Fibroblast of skin of back (primary cell): Measurements from ENCODE around the gene CLSTN2.

ENCODE experiments used
- DNase-seq: peaks from one replicate; pipeline ENCODE4 v3.0.0-alpha.2; 2013

The CLSTN2 gene

GRCh38 chr3:140292684-140293083 is 357.7 kb downstream of the CLSTN2 start:
- peak; percentile 49 for DNase-seq

GRCh38 chr3:140294058-140294457 is 359.1 kb downstream of the CLSTN2 start:
- DNase-seq = no peak

- peak; percentile 27 for DNase-seq
Measured at GRCh38 chr3:140296796-140297352, 361.9 kb downstream of the CLSTN2 start.

DNA sequence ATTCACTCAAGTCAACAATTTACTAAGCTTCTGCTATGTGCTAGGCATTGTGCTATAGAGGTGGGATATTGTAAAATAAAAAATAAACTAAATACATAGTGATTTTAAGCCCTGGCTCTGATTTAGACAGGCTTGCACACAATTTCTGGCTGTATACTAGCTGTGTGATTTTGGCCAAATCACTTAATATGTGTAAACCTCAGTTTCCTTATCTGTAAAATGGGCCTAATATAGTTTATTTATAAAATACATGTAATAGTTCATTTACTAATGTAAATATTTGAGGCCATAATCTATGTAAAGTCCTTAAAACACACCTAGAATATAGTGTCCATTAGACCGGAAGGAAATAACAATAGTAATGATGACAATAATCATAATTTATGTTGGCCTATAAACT is 363.1 kb downstream of the CLSTN2 start:
- no peak for DNase-seq

- no peak for DNase-seq
Measured at GRCh38 chr3:140298569-140299070, 363.6 kb downstream of the CLSTN2 start.

DNA sequence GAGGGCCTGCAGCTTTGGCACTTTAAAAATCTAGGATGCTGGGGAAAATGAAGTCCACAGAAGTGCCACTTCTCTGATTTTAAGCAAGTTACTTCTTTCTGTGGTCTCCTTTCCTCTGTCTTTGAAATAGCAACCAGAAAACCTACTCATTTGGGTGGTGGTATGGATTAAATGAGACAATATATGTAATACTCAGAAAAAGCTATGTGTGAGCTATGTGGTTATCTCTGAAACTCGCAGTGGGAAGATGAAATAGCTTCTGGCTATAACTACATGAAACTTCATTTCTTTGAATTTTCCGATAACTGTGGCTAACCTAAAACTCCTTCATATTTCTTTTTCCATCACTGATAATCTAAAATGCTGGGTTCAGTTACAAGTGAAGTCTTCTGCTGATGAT is 368.9 kb downstream of the CLSTN2 start:
- DNase-seq = no peak

DNA sequence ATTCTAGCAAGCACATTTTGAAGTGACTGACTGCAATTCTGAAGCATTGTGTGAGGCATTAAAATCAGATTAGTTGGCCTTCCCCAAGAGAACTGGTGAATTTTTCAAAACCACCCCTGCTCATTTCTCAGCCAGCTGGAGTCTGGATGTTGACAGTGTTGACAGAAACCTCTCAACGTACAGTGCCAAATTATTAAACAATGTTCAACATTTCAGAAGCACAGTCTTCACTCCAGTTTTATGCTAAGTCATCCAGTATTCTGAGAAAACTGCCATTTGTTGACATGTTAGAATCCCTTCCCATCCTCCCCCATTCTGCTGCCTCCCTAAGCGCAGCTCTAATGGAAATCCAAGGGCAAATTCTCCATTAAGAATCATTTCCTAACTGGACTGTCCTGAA is 373.6 kb downstream of the CLSTN2 start:
- no peak for DNase-seq

GRCh38 chr3:140311428-140311827 is 376.4 kb downstream of the CLSTN2 start:
- DNase-seq = no peak

- no peak for DNase-seq
Measured at GRCh38 chr3:140315955-140316354, 381.0 kb downstream of the CLSTN2 start.

- DNase-seq = no peak
Measured at GRCh38 chr3:140316466-140316865, 381.5 kb downstream of the CLSTN2 start.

- DNase-seq = no peak
Measured at GRCh38 chr3:140316868-140317400, 381.9 kb downstream of the CLSTN2 start.

- DNase-seq = no peak
Measured at GRCh38 chr3:140319739-140320138, 384.8 kb downstream of the CLSTN2 start.

- no peak for DNase-seq
Measured at GRCh38 chr3:140323561-140323960, 388.6 kb downstream of the CLSTN2 start.

- no peak for DNase-seq
Measured at GRCh38 chr3:140332131-140332530, 397.1 kb downstream of the CLSTN2 start.

GRCh38 chr3:140334132-140334929 is 399.3 kb downstream of the CLSTN2 start:
- DNase-seq = no peak

DNA sequence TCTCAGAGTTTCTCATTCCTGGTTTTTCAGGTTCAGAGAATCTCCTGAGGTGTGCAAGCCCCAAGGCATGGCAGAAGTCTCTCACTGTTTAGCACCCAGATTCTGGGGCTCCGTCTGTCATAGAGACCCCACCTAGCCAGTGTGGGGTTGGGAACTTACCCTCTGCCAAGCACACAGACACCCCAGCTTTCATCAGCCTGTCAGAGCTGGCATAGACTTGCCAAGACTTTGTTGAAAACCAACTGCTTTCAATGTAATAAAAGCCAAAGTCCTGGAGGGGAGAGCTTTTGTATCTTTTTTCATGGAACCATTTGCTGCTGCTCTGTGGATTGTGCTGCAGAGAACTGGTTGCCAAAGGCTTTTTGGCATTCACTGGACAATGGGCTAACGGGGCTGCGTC is 401.5 kb downstream of the CLSTN2 start:
- DNase-seq = no peak

- DNase-seq = no peak
Measured at GRCh38 chr3:140338916-140339315, 403.9 kb downstream of the CLSTN2 start.

- no peak for DNase-seq
Measured at GRCh38 chr3:140341203-140341602, 406.2 kb downstream of the CLSTN2 start.

- DNase-seq = no peak
Measured at GRCh38 chr3:140341817-140342403, 406.9 kb downstream of the CLSTN2 start.

DNA sequence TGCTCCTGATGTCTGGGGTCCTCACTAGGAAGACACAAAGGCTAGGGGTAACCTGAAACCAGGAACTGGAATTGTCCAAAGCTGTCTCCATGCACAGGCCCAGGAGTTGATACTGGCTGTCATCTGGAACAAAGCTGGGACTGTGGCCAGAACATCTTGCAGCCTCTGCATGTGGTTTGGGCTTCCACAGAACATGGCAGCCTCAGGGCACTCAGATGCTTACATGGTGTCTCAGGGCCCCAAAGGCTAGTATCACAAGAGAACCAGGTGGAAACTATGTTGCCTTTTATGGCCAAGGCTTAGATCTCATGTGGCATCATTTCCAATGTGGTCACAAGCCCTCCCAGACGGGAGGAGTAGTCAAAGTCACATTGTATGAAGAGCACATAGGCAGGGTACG is 407.7 kb downstream of the CLSTN2 start:
- no peak for DNase-seq

GRCh38 chr3:140343211-140344081 is 408.5 kb downstream of the CLSTN2 start:
- DNase-seq = no peak

DNA sequence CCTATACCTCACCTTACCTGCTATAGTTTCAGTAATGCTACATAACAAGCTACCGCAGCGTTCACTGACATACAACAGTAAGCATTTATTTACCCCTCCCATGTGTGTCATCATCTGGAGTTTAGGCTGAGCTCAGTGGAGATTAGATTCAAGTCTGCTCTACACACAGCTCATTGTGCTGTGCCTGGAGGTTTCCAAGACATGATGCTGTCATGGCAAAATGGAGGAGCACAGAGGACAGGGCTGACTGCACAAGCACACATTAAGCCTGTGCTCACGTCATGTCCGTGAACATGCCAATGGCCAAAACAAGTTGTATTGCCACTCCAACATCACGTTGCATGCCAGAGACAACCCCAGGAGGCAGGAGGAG is 409.1 kb downstream of the CLSTN2 start:
- DNase-seq = no peak
